Spleen (tissue), 7 donors: ENCODE measurements around the gene KCTD5.
"Not testable (repeated sequence)": the region's sequence is repeated elsewhere in the genome, so short reads cannot be mapped to it uniquely, and the experiment has no call there.

Experiments
- CTCF ChIP-seq, 11 experiments: fragments of 200-600 bp in 7 of 11; fragments of 450-650 bp in 4 of 11; sonication (generic) in 4 of 11; IDR thresholded peaks in 8 of 11; conservative IDR thresholded peaks in 3 of 11; 1 replicate in 7 of 11; 2 replicates in 4 of 11; pipeline versions ENCODE4 v1.4.0 to v1.8.0; 2016 to 2021; ENCODE audit warnings: antibody characterized with exemption in 11 of 11, inconsistent platforms in 4 of 11, mild to moderate bottlenecking in 1 of 11
- POLR2AphosphoS5 ChIP-seq, 3 donors: sonication (generic); formaldehyde crosslinking; IDR thresholded peaks; one replicate each; pipeline ENCODE4 v1.5.1; 2017; ENCODE audit warnings: antibody characterized with exemption in 3 of 3
- donor health status: DM: no; HTN: no; CAD: no; lungs with moderate emphysema.
- donor health status: DM: no; HTN: no; CAD: no.
- donor health status: DM: no; HTN: no; CAD: no.

GRCh38 chr16:2680360-2680759 is 2.0 kb upstream of the KCTD5 start:
- not testable (repeated sequence) for TF ChIP-seq CTCF (IDR thresholded peaks at IDR 0.05 in 8 of 11, conservative IDR thresholded peaks at IDR 0.05 in 3 of 11); POLR2AphosphoS5 (IDR thresholded peaks at IDR 0.05)
